Measurements from ENCODE around the gene COQ3.
"Not testable (repeated sequence)": the region's sequence is repeated elsewhere in the genome, so short reads cannot be mapped to it uniquely, and the experiment has no call there.

The COQ3 gene

GRCh38 chr6:99390896-99391295 lies 3.1 kb downstream of the COQ3 start:
- no peak for DNase-seq

- no peak for DNase-seq
Measured at GRCh38 chr6:99384507-99384906, 9.5 kb downstream of the COQ3 start.

- DNase-seq = no peak
Measured at GRCh38 chr6:99378636-99379035, 15.4 kb downstream of the COQ3 start.

GRCh38 chr6:99369533-99369932 lies 24.5 kb downstream of the COQ3 start:
- no peak for DNase-seq

- DNase-seq = no peak
Measured at GRCh38 chr6:99366852-99367251, 27.1 kb downstream of the COQ3 start.

- no peak for DNase-seq
Measured at GRCh38 chr6:99364026-99364425, 30.0 kb downstream of the COQ3 start.

- no peak for DNase-seq
Measured at GRCh38 chr6:99362678-99363268, 31.2 kb downstream of the COQ3 start.

- no peak for DNase-seq
Measured at GRCh38 chr6:99359800-99360199, 34.2 kb downstream of the COQ3 start.

GRCh38 chr6:99356641-99357040 lies 37.4 kb downstream of the COQ3 start:
- DNase-seq = no peak

GRCh38 chr6:99354983-99355382 lies 39.0 kb downstream of the COQ3 start:
- DNase-seq = no peak

GRCh38 chr6:99353126-99353525 lies 40.9 kb downstream of the COQ3 start:
- DNase-seq = no peak

GRCh38 chr6:99350573-99350972 lies 43.4 kb downstream of the COQ3 start:
- DNase-seq = no peak

GRCh38 chr6:99349171-99350141 lies 44.5 kb downstream of the COQ3 start, which contains the start of gene FAXC:
TSS of gene FAXC (minus strand) at chr6:99349674. CDS start at chr6:99349372, 302 bp downstream.
- DNase-seq = peak; percentile 74

GRCh38 chr6:99348288-99349170 lies 45.5 kb downstream of the COQ3 start:
- DNase-seq = no peak

- DNase-seq = no peak
Measured at GRCh38 chr6:99347804-99348203, 46.2 kb downstream of the COQ3 start.

- DNase-seq = no peak
Measured at GRCh38 chr6:99346595-99346994, 47.4 kb downstream of the COQ3 start.

GRCh38 chr6:99345164-99345563 lies 48.8 kb downstream of the COQ3 start:
- no peak for DNase-seq

GRCh38 chr6:99344289-99344688 lies 49.7 kb downstream of the COQ3 start:
- no peak for DNase-seq

GRCh38 chr6:99341862-99342455 lies 52.0 kb downstream of the COQ3 start:
- no peak for DNase-seq

GRCh38 chr6:99338188-99338587 lies 55.8 kb downstream of the COQ3 start:
- no peak for DNase-seq

- DNase-seq = not testable (repeated sequence)
Measured at GRCh38 chr6:99335298-99335697, 58.7 kb downstream of the COQ3 start.

GRCh38 chr6:99334526-99335127 lies 59.4 kb downstream of the COQ3 start:
- DNase-seq = no peak
